Measurements from ENCODE around the gene REPS1. TPM values are rescaled to one million over a fixed set of nuclear protein-coding genes. Genes with fewer than 3 reads are reported as not detected.

REPS1 gene
- total and polyA plus RNA-seq, 2 of the 13 experiments (the other 11 are each of a cell fraction or from before 2014, with no cell fraction given) = 36.4 to 38.3 TPM

DNA sequence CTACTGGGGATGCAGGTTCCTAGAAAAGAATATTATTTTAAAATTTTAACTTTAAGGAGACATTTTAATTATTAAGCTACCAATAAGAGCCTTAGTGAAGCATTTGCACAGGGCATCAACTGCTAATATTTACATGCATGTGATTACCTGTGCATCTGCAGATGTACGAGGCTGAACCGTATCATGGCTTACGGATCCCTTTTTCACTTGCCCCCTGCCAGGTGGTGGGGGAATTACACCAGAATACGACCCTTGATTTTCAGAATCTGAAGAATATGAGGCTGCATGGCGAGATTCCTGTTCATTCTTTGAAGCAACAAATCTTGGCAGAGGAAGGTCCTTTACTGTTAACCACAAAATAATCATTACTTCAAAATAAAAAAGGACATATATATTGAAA, 42.7 kb downstream of the REPS1 start:
- POLR2A ChIA-PET = no interaction called here
- in situ Hi-C loops (cut with HindIII; ENCODE audit: extremely low pct_ligation_motif_present, low pct_unique_long_range_greater_than_20kb) (no loop called here), intact Hi-C loops (cut with micrococcal nuclease; ENCODE audit: unreplicated experiment) (loop anchor here (5.0 kb wide), 1 partner anchor 42 kb away; the partner anchor contains the start of gene REPS1)
- peaks cover 4% of the 10 kb centered on the region; the same call in 1 of the 2 replicates for H3K4me1 ChIP-seq (ENCODE audit: insufficient read depth, low read length)
- DNase-seq (ENCODE audit: low spot score) = peak; percentile 13
- H3K4me2 ChIP-seq (ENCODE audit: low read depth, low read length) = no peak overlapping the region
- H3K4me3 ChIP-seq (replicated peaks in 1 of 3; ENCODE audit: insufficient read depth in 1 of 3, low read depth in 2 of 3, low read length in 3 of 3) = no peak overlapping the region
- 92% methylated on average over 5 of the region's 5 CpGs for WGBS (ENCODE audit: low lambda C conversion rate)
- TF ChIP-seq ZNF816 (CRISPR knock-in tag; IDR thresholded peaks at IDR 0.05; ENCODE audit: borderline replicate concordance) (no peak), STAG1 (CRISPR knock-in tag; IDR thresholded peaks at IDR 0.05) (0 out of 2 replicates have a peak, but pooled peaks have one; percentile 11), CHCHD3 (CRISPR knock-in tag; IDR thresholded peaks at IDR 0.05) (no peak)
- ATAC-seq = peak; percentile 69
- H3K9ac ChIP-seq (ENCODE audit: insufficient read depth, low read depth, low read length) = no peak overlapping the region
- CTCF ChIA-PET (ENCODE audit: low intra/inter-chr PET ratio, low total read pairs) = no interaction called here
- H3K9me3 ChIP-seq (ENCODE audit: low read length) = no peaks in the 10 kb centered on the region
- BruUV-seq (replicated peaks) = no TSS peak
- H2AFZ ChIP-seq (ENCODE audit: low read length) = no peak overlapping the region
- peaks cover 12% of the 10 kb centered on the region for H3K79me2 ChIP-seq (ENCODE audit: insufficient read depth, low read length)
- no peak for FAIRE-seq
- H3K27me3 ChIP-seq (ENCODE audit: control insufficient read depth in 1 of 2, insufficient read depth in 2 of 2, low read length in 2 of 2) = no peaks in the 10 kb centered on the region
- H3K27ac ChIP-seq (ENCODE audit: extremely low read length, insufficient read depth, low read length) = no peak overlapping the region
- no peaks in the 10 kb centered on the region for H4K20me1 ChIP-seq (ENCODE audit: insufficient read depth, low read length)
- peaks cover 4 to 17% of the 10 kb centered on the region in 2 experiments; a peak in 4 of 5 replicates for H3K36me3 ChIP-seq (replicated peaks in 1 of 2; ENCODE audit: control insufficient read depth in 1 of 2, insufficient read depth in 2 of 2, low read length in 2 of 2)

DNA sequence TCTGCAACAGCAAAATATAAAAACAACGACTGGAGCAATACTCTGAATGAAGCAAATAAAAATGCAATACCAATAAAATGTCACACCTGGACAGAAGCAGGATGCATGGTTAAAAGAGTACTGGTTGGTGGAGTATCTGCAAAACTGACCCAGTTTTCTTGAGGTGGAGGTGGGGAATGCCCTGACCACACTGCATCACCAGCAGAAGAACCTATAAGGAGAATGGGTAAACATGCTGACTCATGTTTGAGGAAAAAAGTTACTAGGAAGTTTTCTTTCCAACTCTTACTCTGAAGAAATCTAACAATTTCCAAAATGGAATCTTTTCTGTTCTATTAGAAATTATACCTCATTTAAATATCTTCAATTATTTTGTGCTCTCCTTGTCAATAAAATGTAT, 43.6 kb downstream of the REPS1 start:
- no TSS peak for BruUV-seq (replicated peaks)
- POLR2A ChIA-PET = no interaction called here
- ATAC-seq = no peak
- in situ Hi-C loops (cut with HindIII; ENCODE audit: extremely low pct_ligation_motif_present, low pct_unique_long_range_greater_than_20kb) (no loop called here), intact Hi-C loops (cut with micrococcal nuclease; ENCODE audit: unreplicated experiment) (no loop called here)
- TF ChIP-seq NFE2L2 (IDR thresholded peaks at IDR 0.05; ENCODE audit: low read length) (peak; percentile 56), MAFF (IDR thresholded peaks at IDR 0.05; ENCODE audit: low read depth, low read length) (0 out of 2 replicates have a peak, but pooled peaks have one; percentile 39), MAFK (conservative IDR thresholded peaks at IDR 0.05 in 1 of 2, IDR thresholded peaks at IDR 0.05 in 1 of 2; ENCODE audit: low read length in 2 of 2) (peak in 1 of 2 experiments; percentile 57; a peak in 3 of 4 replicates), TOPORS (CRISPR knock-in tag; IDR thresholded peaks at IDR 0.05) (no peak)
- CTCF ChIA-PET (ENCODE audit: low intra/inter-chr PET ratio, low total read pairs) = no interaction called here
- Histone ChIP-seq H3K36me3 (replicated peaks in 1 of 2; ENCODE audit: control insufficient read depth in 1 of 2, insufficient read depth in 2 of 2, low read length in 2 of 2) (peaks cover 4 to 17% of the 10 kb centered on the region in 2 experiments; a peak in 4 of 5 replicates), H3K79me2 (ENCODE audit: insufficient read depth, low read length) (peaks cover 6% of the 10 kb centered on the region), H3K27me3 (ENCODE audit: control insufficient read depth in 1 of 2, insufficient read depth in 2 of 2, low read length in 2 of 2) (no peaks in the 10 kb centered on the region), H2AFZ (ENCODE audit: low read length) (no peak overlapping the region), H3K9ac (ENCODE audit: insufficient read depth, low read depth, low read length) (no peak overlapping the region), H3K4me1 (ENCODE audit: insufficient read depth, low read length) (no peaks in the 10 kb centered on the region), H3K27ac (ENCODE audit: extremely low read length, insufficient read depth, low read length) (no peak overlapping the region), H3K4me2 (ENCODE audit: low read depth, low read length) (no peak overlapping the region), H3K9me3 (ENCODE audit: low read length) (no peaks in the 10 kb centered on the region), H4K20me1 (ENCODE audit: insufficient read depth, low read length) (no peaks in the 10 kb centered on the region), H3K4me3 (replicated peaks in 1 of 3; ENCODE audit: insufficient read depth in 1 of 3, low read depth in 2 of 3, low read length in 3 of 3) (no peak overlapping the region)
- FAIRE-seq = no peak
- WGBS (ENCODE audit: low lambda C conversion rate) = 96% methylated on average over 1 of the region's 1 CpG
- no peak for DNase-seq (ENCODE audit: low spot score)
